OCI-LY7 (cell line): ENCODE results near the gene CFL1.

Source experiments
- CTCF ChIP-seq: fragments of 200-600 bp; sonication (generic); conservative IDR thresholded peaks from 2 replicates; pipeline ENCODE4 v1.5.1; 2014; ENCODE audit warnings: mild to moderate bottlenecking, antibody characterized with exemption, low read length, moderate library complexity, mixed read lengths
- EZH2phosphoT487 ChIP-seq: fragments of 200-600 bp; sonication (generic); IDR thresholded peaks from 2 replicates; pipeline ENCODE4 v1.6.1; 2018; ENCODE audit warnings: low read depth, borderline replicate concordance, mild to moderate bottlenecking, mixed run types, antibody characterized with exemption, low read length, moderate library complexity, mixed read lengths

GRCh38 chr11:65900899-65901180 lies 42.9 kb upstream of the CFL1 start:
- TF ChIP-seq CTCF (no peak), EZH2phosphoT487 (no peak)
